ENCODE results near the gene MTMR12. TPM values are rescaled to one million over a fixed set of nuclear protein-coding genes. Genes with fewer than 3 reads are reported as not detected.

The MTMR12 gene
- total and polyA plus RNA-seq, 2 donors (not counting 1 experiment from before 2014, with no cell fraction given), result 9.6 to 29.2 TPM

GRCh38 chr5:32225445-32225844, 87.3 kb downstream of the MTMR12 start:
- Histone ChIP-seq H3K79me2 (ENCODE audit: control insufficient read depth, insufficient read depth, low read length) (no peaks in the 10 kb centered on the region), H3K27me3 (replicated peaks in 1 of 4; ENCODE audit: control extremely low read depth in 1 of 4, control insufficient read depth in 3 of 4, insufficient read depth in 4 of 4, low read length in 3 of 4) (no peaks in the 10 kb centered on the region), H3K4me1 (ENCODE audit: control insufficient read depth in 2 of 2, insufficient read depth in 2 of 2, low read length in 2 of 2) (peaks cover 0 to 2% of the 10 kb centered on the region in 2 donors), H3K4me3 (ENCODE audit: control extremely low read depth in 1 of 5, extremely low read depth in 1 of 5, insufficient read depth in 1 of 5, low read depth in 2 of 5, low read length in 4 of 5) (no peak overlapping the region), H2AFZ (ENCODE audit: insufficient read depth, low read depth, low read length, poor library complexity, severe bottlenecking) (no peak overlapping the region), H4K20me1 (ENCODE audit: control insufficient read depth, insufficient read depth, low read length, poor library complexity, severe bottlenecking) (no peaks in the 10 kb centered on the region), H3K9ac (ENCODE audit: low read length) (no peak overlapping the region), H3K4me2 (replicated peaks; ENCODE audit: low read depth, low read length, poor library complexity, severe bottlenecking) (no peak overlapping the region), H3K9me3 (ENCODE audit: control extremely low read depth in 1 of 3, control insufficient read depth in 2 of 3, insufficient read depth in 1 of 3, low read length in 2 of 3) (no peaks in the 10 kb centered on the region), H3K36me3 (replicated peaks in 1 of 2; ENCODE audit: control extremely low read depth in 1 of 2, control insufficient read depth in 1 of 2, extremely low read depth in 1 of 2, insufficient read depth in 2 of 2, low read length in 1 of 2) (peaks cover 2 to 9% of the 10 kb centered on the region in 2 experiments), H3K27ac (ENCODE audit: low read length in 2 of 2) (no peak overlapping the region)
- Mint-ChIP-seq H3K27me3 (no peaks in the 10 kb centered on the region), H3K27ac (no peak overlapping the region), H3K4me3 (no peak overlapping the region), H3K9me3 (ENCODE audit: insufficient read depth) (no peaks in the 10 kb centered on the region), H3K4me1 (peaks cover 4% of the 10 kb centered on the region)
- no peak for DNase-seq
- ChIA-PET CTCF (interaction anchor here (0.6 to 4.4 kb wide), 2 partner anchors 104 to 608 kb away, joined by 3 to 37 read pairs; no protein-coding TSS in a partner anchor), POLR2A (no interaction called here)
- no CpG with 5 or more reads among the region's 5 CpGs for WGBS (ENCODE audit: insufficient coverage)
- TF ChIP-seq EZH2 (IDR thresholded peaks at IDR 0.05; ENCODE audit: borderline replicate concordance, insufficient read depth, low read depth, low read length, poor library complexity, severe bottlenecking) (no peak), CTCF (IDR thresholded peaks at IDR 0.05) (no peak)
- ATAC-seq (ENCODE audit: low read depth), result no peak
- intact Hi-C loops (cut with micrococcal nuclease), result no loop called here

- no peak overlapping the region for H3K4me2 ChIP-seq (replicated peaks; ENCODE audit: low read depth, low read length, poor library complexity, severe bottlenecking)
Measured at GRCh38 chr5:32223972-32224609, 88.6 kb downstream of the MTMR12 start.

More at GRCh38 chr5:32223972-32224609, 88.6 kb downstream of the MTMR12 start:
- no peaks in the 10 kb centered on the region for H3K9me3 Mint-ChIP-seq (ENCODE audit: insufficient read depth)
- ChIA-PET POLR2A (no interaction called here), CTCF (interaction anchor here (4.4 kb wide), 1 partner anchor 106 kb away, joined by 37 read pairs; no protein-coding TSS in a partner anchor)
- no CpG with 5 or more reads among the region's 1 CpG for WGBS (ENCODE audit: insufficient coverage)
- H3K36me3 ChIP-seq (replicated peaks in 1 of 2; ENCODE audit: control extremely low read depth in 1 of 2, control insufficient read depth in 1 of 2, extremely low read depth in 1 of 2, insufficient read depth in 2 of 2, low read length in 1 of 2), result peaks cover 2 to 5% of the 10 kb centered on the region in 2 experiments
- DNase-seq, result no peak
- no peaks in the 10 kb centered on the region for H3K9me3 ChIP-seq (ENCODE audit: control extremely low read depth in 1 of 3, control insufficient read depth in 2 of 3, insufficient read depth in 1 of 3, low read length in 2 of 3)
- no peaks in the 10 kb centered on the region for H3K79me2 ChIP-seq (ENCODE audit: control insufficient read depth, insufficient read depth, low read length)
- intact Hi-C loops (cut with micrococcal nuclease), result no loop called here
- H4K20me1 ChIP-seq (ENCODE audit: control insufficient read depth, insufficient read depth, low read length, poor library complexity, severe bottlenecking), result no peaks in the 10 kb centered on the region
- H3K27ac ChIP-seq (ENCODE audit: low read length in 2 of 2), result no peak overlapping the region
- no peak overlapping the region for H2AFZ ChIP-seq (ENCODE audit: insufficient read depth, low read depth, low read length, poor library complexity, severe bottlenecking)
- H3K4me3 ChIP-seq (ENCODE audit: control extremely low read depth in 1 of 5, extremely low read depth in 1 of 5, insufficient read depth in 1 of 5, low read depth in 2 of 5, low read length in 4 of 5), result no peak overlapping the region
- no peaks in the 10 kb centered on the region for H3K27me3 ChIP-seq (replicated peaks in 1 of 4; ENCODE audit: control extremely low read depth in 1 of 4, control insufficient read depth in 3 of 4, insufficient read depth in 4 of 4, low read length in 3 of 4)
- ATAC-seq (ENCODE audit: low read depth), result no peak
- TF ChIP-seq EZH2 (IDR thresholded peaks at IDR 0.05; ENCODE audit: borderline replicate concordance, insufficient read depth, low read depth, low read length, poor library complexity, severe bottlenecking) (no peak), CTCF (IDR thresholded peaks at IDR 0.05) (no peak)
- H3K27me3 Mint-ChIP-seq, result no peaks in the 10 kb centered on the region
- H3K4me1 Mint-ChIP-seq, result no peaks in the 10 kb centered on the region
- H3K4me1 ChIP-seq (ENCODE audit: control insufficient read depth in 2 of 2, insufficient read depth in 2 of 2, low read length in 2 of 2), result no peaks in the 10 kb centered on the region
- H3K9ac ChIP-seq (ENCODE audit: low read length), result no peak overlapping the region
- no peak overlapping the region for H3K27ac Mint-ChIP-seq
- H3K4me3 Mint-ChIP-seq, result no peak overlapping the region
